Stimulated activated CD8-positive, alpha-beta memory T cell treated with anti-CD3 and anti-CD28 coated beads, Interleukin-7, amount 100 ng/mL, for 4 hours (primary cell): ENCODE data around the gene ARSJ.
"Not testable (repeated sequence)": the region's sequence is repeated elsewhere in the genome, so short reads cannot be mapped to it uniquely, and the experiment has no call there.

Experiments used
- DNase-seq, 2 donors: peaks; one replicate each; pipeline ENCODE4 v3.0.0-alpha.2; 2020; ENCODE audit warnings: low read depth in 2 of 2

Gene ARSJ

DNA sequence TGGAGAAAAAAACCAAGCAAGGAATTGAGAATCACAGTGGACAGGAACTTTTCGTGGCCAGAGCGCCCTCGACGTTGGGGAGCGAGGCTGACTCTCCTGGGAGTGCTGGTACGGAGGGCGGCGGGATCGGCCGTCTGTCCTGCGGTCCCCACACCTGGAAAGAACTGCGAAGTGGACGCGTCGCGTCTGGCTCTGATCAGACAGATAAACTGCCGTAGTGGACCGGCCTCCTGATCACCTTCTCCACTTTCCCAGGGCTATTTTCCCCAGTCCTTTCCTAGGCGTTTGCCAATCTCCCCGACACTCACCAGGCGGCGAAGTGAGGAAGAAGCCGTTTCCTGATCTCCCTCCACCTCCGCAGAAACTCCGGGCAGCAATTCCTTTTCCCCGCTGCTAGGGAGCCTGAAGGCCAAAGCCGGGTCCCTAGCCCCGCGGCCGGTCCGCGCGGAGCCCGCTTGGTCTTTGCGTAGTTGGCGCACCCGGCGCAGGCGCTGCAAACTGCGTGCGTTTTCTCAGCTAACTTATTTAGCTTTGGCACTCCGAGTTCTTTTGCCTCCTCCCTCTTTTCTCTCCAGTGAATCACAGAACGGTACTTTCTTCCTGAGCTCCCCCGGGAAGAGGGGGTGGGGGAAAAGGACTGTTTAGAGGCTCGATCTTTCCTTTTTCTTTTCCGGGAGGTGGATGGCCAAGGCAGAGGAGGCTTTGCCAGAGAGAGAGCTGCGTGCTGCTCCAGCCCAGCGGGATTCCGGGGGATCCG is at the start of gene ARSJ:
Gene ARSJ (minus strand): TSS at position 500 of the 757 bp plus-strand sequence. CDS start 813 bp downstream, outside the sequence.
- no peak for DNase-seq

DNA sequence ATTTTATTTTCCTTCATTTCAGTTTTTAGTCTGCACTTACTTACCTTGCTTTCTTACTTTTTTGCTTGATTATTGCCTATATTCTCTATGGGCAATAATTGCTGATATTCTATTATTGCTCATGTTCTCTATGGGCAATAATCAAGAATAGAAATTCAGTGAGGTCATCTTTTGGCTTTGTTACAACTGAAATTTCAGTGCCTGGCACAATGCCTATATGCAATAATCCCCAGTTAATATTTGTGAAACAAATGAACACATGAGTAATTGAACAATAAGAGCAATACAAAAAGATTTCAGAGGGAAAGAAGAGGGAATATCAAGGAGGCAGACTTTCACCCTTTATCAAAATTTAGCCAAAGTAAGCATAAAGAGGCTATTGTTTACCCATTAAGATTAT is 48.6 kb upstream of the ARSJ start:
- DNase-seq: no peak

DNA sequence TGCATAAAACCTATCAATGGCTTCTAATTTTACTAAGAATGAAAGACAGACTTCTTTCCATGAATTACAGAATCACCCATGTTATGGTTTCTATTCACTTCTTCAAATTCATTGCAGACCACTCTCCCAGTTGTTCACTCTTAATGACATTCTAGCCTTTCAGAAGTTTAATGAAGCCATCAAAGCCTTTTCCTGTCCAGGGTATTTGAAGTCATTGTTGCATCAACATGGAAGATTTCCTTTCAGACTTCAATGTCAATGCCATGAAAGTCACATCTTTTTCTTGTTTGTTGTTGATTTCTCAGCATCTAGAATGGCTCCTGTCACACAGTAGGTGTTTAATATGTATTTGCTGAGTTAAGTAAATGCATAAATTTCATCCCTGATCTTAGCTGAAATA is 48.1 kb upstream of the ARSJ start:
- DNase-seq: no peak

DNA sequence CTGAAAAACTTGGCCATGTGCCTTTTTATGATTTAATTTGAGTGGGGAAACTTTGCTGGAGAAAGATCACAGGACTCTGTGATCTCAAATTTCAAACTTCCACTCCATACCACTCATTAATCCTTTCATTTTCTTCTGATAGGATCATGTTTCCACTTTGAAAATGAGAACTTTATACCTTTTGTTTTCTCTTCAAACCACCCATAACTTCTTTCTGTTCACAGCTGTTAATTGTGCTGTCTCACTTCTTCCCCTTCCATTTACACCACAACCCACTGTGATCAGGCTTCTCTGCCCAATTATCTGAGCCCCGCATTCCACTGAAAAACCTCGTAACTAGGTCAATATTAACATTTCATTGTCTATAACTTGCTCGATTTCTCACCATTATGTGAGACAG is 47.0 kb upstream of the ARSJ start:
- DNase-seq: no peak

DNA sequence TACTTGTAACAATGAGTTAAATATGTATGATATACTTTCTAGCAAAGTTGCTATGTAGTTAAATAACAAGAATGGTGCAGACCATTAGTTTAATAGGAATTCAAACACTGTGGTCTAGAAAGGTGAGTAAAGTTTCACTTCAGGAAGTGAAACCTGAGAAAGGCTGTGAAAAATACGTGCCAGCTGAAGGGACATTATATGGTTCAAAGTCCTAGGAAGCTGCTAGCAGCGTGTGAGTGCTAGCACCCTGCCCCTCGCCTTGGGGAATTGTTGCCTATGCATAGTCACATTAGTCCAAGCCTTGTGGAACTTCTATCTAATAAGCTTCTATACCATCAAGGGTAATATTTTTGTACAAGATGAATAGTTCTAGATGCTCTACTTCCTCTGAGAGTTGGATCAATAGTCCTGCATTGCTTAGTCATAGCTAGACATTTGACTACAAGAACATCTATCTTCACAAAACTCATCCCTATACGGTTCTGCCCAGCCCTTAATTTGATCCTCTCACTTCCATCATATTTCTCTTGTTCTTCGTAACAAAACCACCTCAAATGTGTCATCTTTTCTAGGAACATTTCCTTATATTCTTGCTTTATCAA is 45.8 kb upstream of the ARSJ start:
- no peak for DNase-seq

DNA sequence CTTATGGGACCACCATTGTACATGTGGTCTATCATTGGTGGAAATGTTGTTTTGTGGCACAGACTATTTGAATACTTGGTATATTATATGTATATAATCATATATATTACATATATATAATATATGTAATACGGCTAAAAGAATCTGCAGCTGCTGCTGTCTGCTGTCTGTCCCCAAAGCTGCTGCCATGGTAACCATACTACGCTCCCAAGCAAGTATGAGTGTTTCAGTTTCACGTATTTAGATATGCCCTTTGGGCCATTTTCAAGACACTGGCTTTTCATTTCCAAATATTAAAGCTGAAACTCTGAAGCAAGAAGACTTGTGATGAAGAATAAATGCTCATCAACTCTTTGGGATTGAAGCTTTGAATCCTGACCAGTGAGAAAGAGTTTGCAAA is 42.0 kb upstream of the ARSJ start:
- no peak for DNase-seq

DNA sequence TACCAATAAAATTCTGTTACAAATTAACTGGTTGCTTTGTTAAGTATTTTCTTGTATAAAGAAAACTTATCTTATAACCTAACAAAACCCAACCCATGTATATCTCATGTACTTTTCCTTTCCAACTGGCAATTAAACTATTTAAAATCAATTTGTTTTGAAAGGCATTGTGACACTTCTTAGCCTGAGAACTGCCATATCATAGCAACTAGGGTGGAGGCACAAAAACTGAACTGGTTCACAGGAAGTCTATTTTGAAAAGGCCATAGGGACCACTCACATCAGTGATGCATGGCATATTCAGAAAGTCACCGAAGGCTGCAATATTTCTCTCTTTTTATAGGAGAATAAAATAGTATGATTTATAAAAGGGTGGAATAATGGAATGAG is 40.5 kb upstream of the ARSJ start:
- no peak for DNase-seq

DNA sequence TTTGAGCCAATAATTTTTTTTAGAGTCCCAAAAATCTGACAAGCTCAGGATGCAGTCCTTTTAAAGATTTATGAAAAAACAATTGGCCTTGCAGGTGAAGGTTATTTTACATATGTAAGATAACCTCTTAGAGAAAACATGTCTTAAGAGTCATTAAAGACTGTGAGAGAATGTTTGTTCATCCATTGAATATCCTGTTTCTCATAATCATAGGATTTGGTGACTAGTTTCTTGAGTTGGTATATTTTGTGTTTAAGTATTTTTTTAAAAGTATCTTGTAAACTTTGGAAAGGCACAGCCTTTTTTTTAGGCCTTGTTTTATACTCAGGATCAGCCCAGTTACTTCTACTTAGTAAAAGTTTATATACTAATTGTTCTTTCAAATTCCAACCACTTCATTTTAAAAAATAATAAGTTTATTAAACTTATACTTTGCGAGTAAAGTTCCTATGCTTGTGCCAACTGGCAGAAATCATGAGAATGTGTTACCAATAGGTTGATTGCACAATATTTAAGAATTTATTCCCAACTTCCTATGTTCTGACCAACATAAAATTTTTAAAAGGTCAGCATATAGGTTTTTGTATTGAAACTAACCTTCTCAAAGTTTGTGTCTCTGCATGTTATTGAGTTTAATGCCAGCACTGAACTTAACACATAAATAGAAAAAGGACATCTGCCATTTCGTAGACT is 40.0 kb upstream of the ARSJ start:
- DNase-seq: no peak

DNA sequence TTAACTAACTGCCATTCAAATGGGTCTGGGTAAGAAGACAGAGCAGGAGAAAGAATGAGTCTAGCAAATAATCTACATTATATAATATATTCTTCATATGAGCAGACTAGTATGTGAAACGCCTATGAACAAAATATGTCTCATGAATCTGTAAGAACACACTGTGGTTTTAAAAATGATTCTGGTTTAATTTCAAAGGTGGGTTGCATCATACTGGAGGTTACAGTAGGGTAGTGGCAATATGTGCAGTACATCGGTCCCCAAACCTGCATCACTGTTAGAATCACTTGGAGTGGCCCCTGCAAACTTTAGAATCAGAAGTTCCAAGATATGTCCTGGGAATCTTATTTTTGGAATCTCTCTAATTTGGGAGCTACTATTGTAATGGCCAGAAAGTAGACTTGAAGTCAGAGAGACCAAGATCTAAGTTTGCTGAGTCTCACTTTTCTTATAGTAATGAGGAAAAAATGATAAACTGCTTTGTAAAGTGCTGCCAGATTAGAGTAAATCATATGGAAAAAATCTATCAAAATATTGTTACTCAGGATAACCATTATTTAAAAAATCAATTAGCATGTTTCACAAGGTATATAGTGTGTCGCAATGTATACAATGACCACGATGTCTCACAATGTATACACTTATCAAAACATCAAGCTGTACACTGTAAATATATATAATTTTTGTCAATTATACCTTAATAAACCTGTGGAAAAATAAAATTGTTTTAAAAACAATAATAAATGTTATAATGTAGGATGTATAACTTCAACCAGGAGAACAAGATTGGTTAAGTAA is 37.9 kb upstream of the ARSJ start:
- no peak for DNase-seq

DNA sequence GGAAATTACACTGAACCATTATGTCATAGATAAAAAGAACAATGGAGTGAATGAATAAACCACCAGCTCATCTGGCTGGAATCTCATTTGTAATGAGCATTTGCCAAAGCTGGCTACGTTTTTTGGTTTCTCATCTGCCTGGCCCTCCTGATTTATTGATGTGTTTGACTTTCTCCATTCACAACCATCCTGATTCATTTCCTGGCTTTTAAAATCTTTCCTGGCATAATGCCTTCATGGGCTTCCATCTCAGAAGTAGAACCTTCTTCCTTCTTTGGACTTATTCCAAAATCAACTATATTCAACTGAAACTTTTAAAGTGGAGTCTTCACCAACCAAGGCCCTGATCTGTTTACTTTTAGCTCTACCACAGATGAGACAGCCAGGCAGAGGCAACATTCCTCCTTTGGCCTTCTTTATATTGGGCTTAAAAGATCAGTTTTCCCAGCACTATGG is 36.0 kb upstream of the ARSJ start:
- no peak for DNase-seq

DNA sequence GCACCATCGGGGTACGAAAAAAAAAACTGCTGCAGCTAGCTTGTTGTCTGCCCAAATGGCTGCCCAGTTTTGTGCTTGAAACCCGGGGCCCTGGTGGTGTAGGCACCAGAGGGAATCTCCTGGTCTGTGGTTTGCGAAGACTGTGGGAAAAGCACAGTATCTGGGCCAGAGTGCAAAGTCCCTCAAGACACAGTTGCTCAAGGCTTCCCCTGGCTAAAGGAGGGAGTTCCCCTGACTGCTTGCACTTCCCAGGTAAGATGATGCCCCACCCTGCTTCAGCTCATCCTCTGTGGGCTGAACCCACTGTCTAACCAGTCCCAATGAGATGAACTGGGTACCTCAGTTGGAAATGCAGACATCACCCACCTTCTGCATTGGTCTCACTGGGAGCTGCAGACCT is 33.8 kb upstream of the ARSJ start:
- DNase-seq: not testable (repeated sequence)

DNA sequence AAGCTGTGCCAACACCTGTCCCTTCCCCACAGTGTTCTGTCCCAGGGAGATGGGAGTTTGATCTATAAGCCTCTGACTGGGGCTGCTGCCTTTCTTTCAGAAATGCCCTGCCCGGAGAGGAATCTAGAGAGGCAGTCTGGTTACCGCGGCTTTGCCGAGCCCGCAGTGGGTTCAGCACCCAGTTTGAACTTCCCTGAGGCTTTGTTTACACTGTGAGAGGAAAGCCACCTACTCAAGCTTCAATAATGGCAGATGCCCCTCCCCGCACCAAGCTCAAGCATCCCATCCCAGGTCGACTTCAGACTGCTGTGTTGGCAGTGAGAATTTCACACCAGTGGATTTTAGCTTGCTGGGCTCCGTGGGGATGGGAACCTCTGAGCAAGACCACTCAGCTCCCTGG is 33.3 kb upstream of the ARSJ start:
- no peak for DNase-seq

DNA sequence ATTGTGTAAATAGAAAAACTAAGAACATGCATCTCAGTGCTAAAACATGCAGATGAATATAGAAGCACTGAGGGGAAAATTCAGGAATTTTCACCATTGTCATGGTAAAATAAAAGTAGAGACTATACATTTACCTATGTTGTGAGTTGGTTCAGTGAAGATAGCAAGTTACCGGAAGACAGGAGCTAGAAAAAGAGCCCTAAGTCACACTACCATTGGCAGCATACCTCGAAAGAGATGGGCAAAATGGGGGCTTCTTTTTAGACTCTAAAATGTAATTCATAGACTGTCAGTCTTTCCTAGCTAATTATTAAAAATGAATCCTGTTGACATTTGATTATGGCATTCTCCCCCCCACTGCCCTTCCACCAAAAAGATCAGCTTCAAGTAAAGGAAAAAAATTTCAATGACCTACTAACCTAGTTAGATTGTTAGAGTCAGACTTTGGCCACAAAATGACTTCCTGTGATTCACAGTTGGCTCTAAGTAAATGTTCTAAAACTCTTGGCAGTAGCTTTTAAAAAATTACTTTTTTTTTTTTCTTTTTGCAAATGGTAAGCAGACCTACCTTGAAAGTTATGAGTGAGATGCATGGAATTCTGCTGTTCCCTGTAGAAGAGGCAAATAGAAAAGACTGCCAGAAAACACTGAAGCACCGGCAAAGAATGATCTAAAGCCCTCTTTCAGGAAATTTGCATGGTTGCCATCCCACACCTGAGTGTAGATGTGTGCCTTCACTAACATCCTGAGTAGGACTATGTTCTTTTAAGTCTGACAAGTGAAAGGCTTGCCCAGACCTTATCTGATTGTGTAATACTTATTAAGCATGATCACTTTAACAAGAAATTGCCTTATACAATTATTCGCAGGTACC is 26.4 kb upstream of the ARSJ start:
- no peak for DNase-seq

DNA sequence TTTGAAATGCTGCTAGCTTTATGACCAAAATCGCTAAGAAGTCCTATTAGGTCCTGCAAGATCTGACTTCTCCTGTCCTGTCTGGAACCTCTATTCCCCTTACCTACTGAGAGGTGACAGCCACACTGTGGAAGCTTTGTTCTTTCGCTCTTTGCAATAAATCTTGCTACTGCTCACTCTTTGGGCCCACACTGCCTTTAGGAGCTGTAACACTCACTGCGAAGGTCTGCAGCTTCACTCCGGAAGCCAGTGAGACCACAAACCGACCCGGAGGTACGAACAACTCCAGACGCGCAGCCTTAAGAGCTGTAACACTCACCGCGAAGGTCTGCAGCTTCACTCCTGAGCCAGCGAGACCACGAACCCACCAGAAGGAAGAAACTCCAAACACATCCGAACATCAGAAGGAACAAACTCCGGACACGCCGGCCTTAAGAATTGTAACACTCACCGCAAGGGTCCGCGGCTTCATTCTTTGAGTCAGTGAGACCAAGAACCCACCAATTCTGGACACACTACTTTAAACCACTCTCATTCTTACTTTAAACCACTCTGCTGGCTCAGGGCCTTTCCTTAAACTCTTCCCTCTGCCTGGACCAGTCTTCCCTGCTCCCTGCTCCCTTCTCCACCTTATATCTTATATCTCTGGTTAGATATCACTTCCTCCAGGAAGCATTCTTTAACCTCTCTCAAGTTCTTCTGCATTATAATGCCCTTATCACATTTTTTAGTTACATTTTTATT is 25.2 kb upstream of the ARSJ start:
- peak; percentile 15 to 20 for DNase-seq

DNA sequence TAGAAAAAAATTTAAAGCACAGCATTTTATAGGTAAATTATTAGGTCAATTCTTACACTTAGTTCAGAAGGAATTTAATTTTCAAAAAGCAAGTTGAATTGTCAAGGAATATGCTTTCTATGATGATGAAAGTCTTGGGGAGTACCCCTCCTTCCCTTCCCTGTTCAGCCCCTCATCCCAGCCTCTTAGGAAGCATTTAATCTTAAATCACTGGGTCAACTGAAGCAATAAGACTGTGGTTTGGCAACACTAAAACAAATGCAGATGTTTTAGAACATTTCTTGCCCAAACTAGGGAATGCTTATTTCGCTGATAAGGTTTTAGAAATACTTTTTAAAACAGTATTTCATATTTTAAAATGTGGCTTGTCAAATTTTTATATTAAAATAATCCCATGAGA is 19.1 kb upstream of the ARSJ start:
- DNase-seq: no peak

DNA sequence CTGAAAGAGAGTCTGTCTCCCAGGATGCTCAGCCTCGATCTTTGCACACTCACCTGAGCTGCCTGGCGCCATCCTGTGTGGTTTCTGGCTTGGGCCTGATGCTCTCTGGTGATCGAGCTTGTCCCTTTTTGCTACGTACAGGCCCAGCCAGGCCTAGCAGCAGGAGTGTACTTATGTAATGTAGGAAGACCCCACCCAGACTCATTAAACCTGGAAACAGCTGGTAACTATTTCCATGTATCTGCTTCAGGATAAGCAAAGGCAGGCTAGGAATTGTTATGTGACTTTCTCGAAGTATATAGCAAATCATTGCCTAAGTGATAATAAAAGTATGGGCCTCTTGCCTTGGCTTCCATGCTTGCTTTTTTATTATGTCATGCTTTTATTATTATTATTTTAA is 18.6 kb upstream of the ARSJ start:
- DNase-seq: no peak

DNA sequence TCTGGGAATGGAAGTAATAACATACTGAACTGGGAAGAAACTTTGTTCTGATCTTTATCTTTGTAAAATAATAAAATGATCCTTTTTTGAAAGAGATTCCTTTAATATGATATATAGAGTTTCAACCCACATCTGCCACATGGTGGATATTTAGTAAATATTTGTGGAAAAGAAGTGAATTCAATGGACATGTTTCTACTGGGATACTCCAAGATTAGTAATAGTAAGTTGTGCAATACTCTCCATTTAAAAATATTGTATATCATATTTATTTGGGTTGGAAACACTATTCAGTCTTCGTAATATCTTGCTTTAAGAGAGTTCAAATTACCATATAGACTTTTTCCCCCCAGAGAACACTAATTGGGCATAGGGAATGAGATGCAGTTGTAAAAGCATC is 17.8 kb upstream of the ARSJ start:
- no peak for DNase-seq

DNA sequence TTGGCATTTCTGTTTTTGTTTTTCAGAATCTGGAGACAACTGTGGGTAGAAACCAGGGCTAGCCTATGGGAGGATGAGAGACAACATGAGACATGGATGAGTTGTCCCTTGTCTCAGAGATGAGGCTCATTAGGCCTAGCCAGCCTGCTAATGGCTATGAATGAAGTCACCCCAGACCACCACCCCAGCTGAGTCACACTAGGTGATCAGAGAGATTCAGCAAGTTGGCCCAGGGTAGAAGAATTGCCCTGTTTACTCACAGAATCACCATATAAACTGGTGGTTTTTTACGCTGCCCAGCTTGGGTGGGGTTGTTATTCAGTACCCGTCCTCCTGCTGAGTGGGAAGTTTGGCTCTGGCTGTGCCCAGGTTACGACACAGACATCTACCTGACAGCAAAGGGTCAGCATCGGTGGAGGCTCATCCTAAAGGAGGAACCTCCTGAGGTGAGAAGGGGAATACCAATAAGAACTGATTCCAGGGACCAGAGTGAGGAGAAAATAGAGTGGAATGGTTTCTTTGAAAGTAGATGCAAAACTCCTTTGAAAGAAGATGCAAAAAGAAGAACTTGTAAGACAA is 17.2 kb upstream of the ARSJ start:
- DNase-seq: no peak

DNA sequence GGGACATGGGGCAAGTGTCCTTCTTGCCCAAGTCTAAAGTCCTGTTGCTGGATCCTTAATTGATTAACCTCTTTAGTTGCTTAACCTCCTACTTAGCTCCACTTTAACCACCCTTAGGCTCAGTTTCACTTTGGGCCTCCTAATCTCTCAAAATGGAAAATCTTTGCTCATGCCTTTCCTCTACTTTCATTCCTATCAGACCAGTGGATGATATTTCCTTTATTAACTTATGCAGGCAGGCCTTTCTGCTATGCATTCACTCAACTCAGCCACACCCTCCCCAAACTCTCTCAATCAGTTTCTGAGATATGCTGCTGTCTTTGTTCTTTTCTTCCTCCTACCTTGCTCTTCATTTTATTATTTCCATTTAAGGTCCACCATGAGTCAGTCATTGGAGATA is 14.4 kb upstream of the ARSJ start:
- no peak for DNase-seq

DNA sequence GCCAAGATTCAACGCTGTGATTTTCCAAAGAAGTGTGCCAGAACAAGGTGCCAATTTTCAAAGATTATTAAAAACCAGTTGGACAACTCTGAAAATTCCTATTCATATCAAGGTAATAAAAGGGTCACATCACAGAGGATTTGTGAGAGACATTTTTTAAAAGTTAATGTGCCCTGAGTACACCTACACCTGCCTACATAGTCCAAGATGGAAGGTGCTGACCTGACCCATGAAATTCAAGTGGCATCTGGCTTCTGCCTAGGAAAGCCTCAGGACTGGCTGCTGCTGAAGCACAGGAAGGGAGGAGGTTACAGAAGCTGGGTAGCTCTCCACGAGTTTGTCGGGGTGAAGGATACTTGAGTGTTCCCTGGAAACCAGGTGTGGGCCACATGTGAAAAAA is 11.4 kb upstream of the ARSJ start:
- DNase-seq: no peak
